Muscle layer of colon (tissue), 2 donors: Measurements from ENCODE around the gene CSKMT.

ENCODE experiments used
- H3K27ac ChIP-seq: one replicate; pipeline ENCODE4 v1.7.0; 2013; ENCODE audit warnings: low read depth, mild to moderate bottlenecking, low read length, moderate library complexity
- H3K27me3 ChIP-seq, 2 donors: one replicate each; pipeline ENCODE4 v1.7.0; 2013; ENCODE audit warnings: low read length in 2 of 2, mild to moderate bottlenecking in 2 of 2; ENCODE audit not compliant: insufficient read depth in 2 of 2, control insufficient read depth in 1 of 2
- H3K36me3 ChIP-seq: one replicate; pipeline ENCODE4 v1.7.0; 2013; ENCODE audit warnings: mild to moderate bottlenecking, low read length; ENCODE audit not compliant: insufficient read depth
- H3K4me1 ChIP-seq: one replicate; pipeline ENCODE4 v1.7.0; 2013; ENCODE audit warnings: mild to moderate bottlenecking, low read length; ENCODE audit not compliant: insufficient read depth
- H3K4me3 ChIP-seq, 2 donors: one replicate each; pipeline ENCODE4 v1.7.0; 2013; ENCODE audit warnings: low read length in 2 of 2, low read depth in 1 of 2, mild to moderate bottlenecking in 1 of 2, moderate library complexity in 1 of 2
- H3K9ac ChIP-seq: one replicate; pipeline ENCODE4 v1.7.0; 2013; ENCODE audit warnings: low read length
- H3K9me3 ChIP-seq: one replicate; pipeline ENCODE4 v1.7.0; 2013; ENCODE audit warnings: mild to moderate bottlenecking, low read length
- donor health status: abdominal sarcoma.
- donor health status: Adenocarcinoma of cecum.

CSKMT gene

GRCh38 chr11:62710001-62710345 lies 44.9 kb downstream of the CSKMT start:
- Histone ChIP-seq H3K4me1 (peaks cover 36% of the 10 kb centered on the region), H3K4me3 (peak overlapping the region; percentile 51 to 90), H3K27me3 (no peaks in the 10 kb centered on the region), H3K27ac (peak overlapping the region; percentile 90), H3K9ac (peak overlapping the region; percentile 79), H3K36me3 (peaks cover 30% of the 10 kb centered on the region), H3K9me3 (no peaks in the 10 kb centered on the region)

GRCh38 chr11:62712276-62712812 lies 47.2 kb downstream of the CSKMT start:
- H3K9ac ChIP-seq = no peak overlapping the region
- peaks cover 53% of the 10 kb centered on the region for H3K36me3 ChIP-seq

GRCh38 chr11:62712861-62713260 lies 47.7 kb downstream of the CSKMT start:
- Histone ChIP-seq H3K4me1 (peaks cover 23% of the 10 kb centered on the region), H3K9ac (no peak overlapping the region), H3K4me3 (no peak overlapping the region), H3K27ac (no peak overlapping the region), H3K36me3 (peaks cover 58% of the 10 kb centered on the region), H3K27me3 (no peaks in the 10 kb centered on the region), H3K9me3 (no peaks in the 10 kb centered on the region)

More at GRCh38 chr11:62712276-62712812, 47.2 kb downstream of the CSKMT start:
- Histone ChIP-seq H3K27ac (no peak overlapping the region), H3K9me3 (no peaks in the 10 kb centered on the region), H3K4me1 (peaks cover 23% of the 10 kb centered on the region), H3K27me3 (no peaks in the 10 kb centered on the region), H3K4me3 (no peak overlapping the region)

GRCh38 chr11:62713343-62713742 lies 48.2 kb downstream of the CSKMT start:
- H3K27me3 ChIP-seq = no peaks in the 10 kb centered on the region
- H3K4me3 ChIP-seq = no peak overlapping the region
- H3K27ac ChIP-seq = no peak overlapping the region
- H3K9ac ChIP-seq = no peak overlapping the region
- H3K4me1 ChIP-seq = peaks cover 20% of the 10 kb centered on the region
- peaks cover 63% of the 10 kb centered on the region for H3K36me3 ChIP-seq
- no peaks in the 10 kb centered on the region for H3K9me3 ChIP-seq

GRCh38 chr11:62715150-62716130 lies 50.3 kb downstream of the CSKMT start:
- Histone ChIP-seq H3K27me3 (no peaks in the 10 kb centered on the region), H3K4me3 (no peak overlapping the region), H3K9ac (no peak overlapping the region), H3K36me3 (peaks cover 84% of the 10 kb centered on the region), H3K27ac (no peak overlapping the region), H3K9me3 (no peaks in the 10 kb centered on the region), H3K4me1 (peaks cover 5% of the 10 kb centered on the region)

- H3K9me3 ChIP-seq = no peaks in the 10 kb centered on the region
- peaks cover 4% of the 10 kb centered on the region for H3K4me1 ChIP-seq
- H3K27me3 ChIP-seq = no peaks in the 10 kb centered on the region
- H3K36me3 ChIP-seq = peaks cover 90% of the 10 kb centered on the region
- H3K9ac ChIP-seq = no peak overlapping the region
- H3K4me3 ChIP-seq = no peak overlapping the region
- H3K27ac ChIP-seq = no peak overlapping the region
Observed at GRCh38 chr11:62716206-62716605, 51.1 kb downstream of the CSKMT start.

GRCh38 chr11:62716816-62717215 lies 51.7 kb downstream of the CSKMT start:
- Histone ChIP-seq H3K9ac (no peak overlapping the region), H3K36me3 (peaks cover 91% of the 10 kb centered on the region), H3K4me3 (no peak overlapping the region), H3K9me3 (no peaks in the 10 kb centered on the region), H3K27me3 (no peaks in the 10 kb centered on the region), H3K27ac (no peak overlapping the region), H3K4me1 (peaks cover 4% of the 10 kb centered on the region)
